HG02870 (cell line): ENCODE results near the gene TTC39B.

Experiments used
- ATAC-seq: cut with Tn5 transposase; IDR thresholded peaks from one replicate; pipeline ENCODE4 v1.9.1; 2021; ENCODE audit warnings: mild to moderate bottlenecking, moderate library complexity; ENCODE audit not compliant: unreplicated experiment

TTC39B gene

GRCh38 chr9:15305470-15305869 lies 1.5 kb downstream of the TTC39B start:
- no peak for ATAC-seq

GRCh38 chr9:15304632-15305031 lies 2.4 kb downstream of the TTC39B start:
- ATAC-seq, result peak; percentile 19

- ATAC-seq, result no peak
These were observed 6.8 kb downstream of the TTC39B start for GRCh38 chr9:15300218-15300617.

DNA sequence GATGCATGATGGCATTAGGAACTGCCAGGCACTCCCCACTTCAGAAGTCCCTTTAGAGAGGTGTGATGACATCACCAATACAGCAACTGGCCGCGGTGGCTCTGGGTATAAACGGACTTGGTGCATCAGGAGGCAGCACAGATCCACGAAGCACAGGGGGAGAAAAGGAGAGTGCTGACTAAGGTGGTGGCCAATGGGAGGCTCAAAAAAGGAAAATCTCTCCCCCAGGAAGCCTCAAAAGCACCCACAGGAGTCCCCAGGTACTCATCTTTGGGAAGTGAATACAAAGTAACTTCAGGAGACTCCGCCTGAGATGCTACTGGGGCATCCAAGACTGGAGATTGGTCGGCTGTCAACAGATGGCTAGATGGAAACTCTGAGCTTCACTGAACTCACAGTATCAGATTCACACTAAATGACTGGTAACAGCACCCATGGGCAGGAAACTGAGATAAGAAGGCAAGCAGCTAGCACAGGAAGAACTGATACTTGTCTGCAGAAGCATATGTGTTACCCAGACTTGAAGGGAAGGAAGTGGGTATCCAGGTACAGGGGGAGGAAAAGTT lies 7.6 kb downstream of the TTC39B start:
- peak; percentile 73 for ATAC-seq

DNA sequence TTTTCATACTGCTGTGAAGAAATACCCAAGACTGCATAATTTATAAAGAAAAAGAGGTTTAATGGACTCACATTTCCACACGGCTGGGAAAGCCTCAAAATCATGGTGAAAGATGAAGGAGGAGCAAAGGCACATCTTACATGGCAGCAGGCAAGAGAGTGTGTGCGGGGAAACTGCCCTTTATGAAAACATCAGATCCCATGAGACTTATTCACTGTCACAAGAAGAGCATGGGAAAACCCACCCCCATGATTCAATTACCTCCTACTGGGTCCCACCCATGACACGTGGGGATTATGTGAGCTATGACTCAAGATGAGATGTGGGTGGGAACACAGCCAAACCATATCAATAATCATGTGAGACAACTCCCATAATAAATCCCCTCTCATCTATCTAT lies 8.7 kb downstream of the TTC39B start:
- ATAC-seq, result no peak

- ATAC-seq, result peak; percentile 29
These were observed 11.1 kb downstream of the TTC39B start for GRCh38 chr9:15295761-15296405.

GRCh38 chr9:15294604-15295003 lies 12.4 kb downstream of the TTC39B start:
- ATAC-seq, result no peak

DNA sequence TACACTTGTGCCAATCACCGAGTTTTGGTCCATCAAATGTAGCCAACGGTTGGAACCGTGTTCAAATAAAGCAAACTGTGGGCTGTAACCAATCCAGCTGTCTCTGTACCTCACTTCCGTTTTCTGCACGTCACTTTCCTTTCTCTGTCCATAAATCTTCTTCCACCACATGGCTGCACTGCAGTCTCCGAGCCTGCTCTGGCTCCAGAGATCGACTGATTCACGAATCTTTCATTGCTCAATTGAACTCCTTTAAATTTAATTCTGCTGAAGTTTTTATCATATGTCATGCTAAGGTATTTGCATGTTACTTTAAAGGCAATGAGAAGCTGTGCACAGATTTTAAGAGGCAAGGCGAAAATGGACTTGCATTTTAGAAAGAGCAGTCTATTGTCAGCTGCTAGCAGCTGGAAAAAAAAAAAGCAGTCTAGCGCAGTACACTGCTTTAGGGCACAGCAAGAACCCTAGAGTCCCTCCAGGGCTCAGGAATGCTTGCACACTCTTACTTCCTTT lies 13.2 kb downstream of the TTC39B start:
- no peak for ATAC-seq

DNA sequence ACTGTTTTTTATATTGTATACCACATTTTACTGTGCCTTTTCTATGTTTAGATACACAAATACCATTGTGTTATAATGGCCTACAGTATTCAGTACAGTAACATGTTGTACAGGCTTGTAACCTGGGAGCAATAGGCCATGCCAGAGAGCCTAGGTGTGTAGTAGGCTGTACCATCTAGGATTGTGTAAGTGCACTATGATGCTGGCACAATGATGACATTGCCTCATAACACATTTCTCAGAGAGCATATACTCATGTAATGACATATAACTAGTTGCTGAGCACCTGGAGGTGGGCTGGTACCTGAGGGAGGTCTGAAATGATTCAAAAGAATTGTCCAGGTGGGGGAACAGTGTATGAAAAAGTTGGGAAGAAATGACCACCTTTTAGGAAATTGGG lies 13.9 kb downstream of the TTC39B start:
- ATAC-seq, result no peak

DNA sequence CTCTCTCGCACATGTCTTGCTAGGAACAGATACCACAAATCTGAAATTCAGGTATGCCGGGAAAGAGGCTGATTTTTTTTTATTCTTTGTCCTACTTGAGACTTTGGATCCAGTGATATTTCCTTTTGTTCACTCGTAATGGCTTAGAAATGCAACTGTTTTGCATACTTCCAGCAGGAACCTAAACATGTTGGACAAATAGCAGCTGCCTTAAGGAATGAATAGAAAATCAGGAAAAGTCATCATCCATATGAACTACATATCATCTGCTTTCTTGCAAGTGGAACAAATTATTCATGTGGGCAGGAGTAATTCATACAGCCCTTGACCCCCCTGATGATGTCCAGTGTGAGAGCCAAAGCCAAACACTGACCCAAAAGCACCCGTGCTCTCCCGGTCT lies 17.4 kb downstream of the TTC39B start:
- no peak for ATAC-seq

DNA sequence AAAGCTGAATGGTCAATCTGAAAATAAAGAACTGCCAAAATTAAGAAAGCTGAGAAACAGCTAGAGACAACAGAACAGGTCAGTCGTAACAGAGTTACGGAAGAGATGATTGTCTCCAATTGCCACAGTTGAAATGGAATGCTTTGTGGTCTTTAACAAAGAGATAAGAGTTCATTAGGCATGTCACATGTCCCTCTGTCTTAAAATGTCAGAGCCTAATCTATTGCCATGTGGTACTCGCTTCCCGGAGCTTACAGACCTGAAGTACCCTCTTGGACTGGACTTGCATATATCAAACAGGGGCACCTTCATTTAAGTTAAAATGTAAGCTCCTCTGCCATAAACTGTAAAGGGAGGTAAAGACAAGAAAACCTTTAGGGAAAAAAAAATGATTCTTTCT lies 19.7 kb downstream of the TTC39B start:
- ATAC-seq, result no peak

GRCh38 chr9:15286161-15286821 lies 20.7 kb downstream of the TTC39B start:
- no peak for ATAC-seq

DNA sequence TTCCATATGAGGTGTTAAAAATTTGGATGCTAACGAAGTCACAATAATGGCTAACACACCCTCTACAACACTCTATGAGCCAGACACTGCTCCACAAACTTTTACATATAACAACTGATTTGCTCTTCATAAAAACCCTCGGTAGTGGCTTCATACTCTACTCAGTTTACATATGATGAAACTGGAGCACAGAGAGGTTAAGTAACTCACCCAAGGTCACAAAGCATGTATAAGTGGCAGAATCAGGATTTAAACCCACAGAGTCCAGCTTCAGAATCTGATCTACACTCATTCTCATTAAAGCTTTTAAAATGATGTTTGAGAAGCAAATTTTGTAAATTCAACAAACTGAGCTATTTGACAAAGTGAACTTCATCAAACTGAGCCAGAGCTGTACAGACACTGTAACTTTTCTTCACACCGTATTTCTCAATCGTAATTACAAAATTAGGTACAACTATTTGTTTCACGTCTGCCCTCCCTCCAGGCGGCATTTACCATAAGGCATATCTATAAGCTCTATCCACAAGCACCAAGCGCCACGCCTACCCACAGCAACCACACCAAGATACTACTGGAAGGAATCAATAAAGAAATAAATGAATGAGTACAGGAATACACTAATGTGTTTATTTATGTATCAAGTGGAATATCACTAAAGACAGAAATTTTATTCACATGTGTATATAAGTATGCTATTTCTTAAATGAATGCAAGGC lies 24.3 kb downstream of the TTC39B start:
- no peak for ATAC-seq

DNA sequence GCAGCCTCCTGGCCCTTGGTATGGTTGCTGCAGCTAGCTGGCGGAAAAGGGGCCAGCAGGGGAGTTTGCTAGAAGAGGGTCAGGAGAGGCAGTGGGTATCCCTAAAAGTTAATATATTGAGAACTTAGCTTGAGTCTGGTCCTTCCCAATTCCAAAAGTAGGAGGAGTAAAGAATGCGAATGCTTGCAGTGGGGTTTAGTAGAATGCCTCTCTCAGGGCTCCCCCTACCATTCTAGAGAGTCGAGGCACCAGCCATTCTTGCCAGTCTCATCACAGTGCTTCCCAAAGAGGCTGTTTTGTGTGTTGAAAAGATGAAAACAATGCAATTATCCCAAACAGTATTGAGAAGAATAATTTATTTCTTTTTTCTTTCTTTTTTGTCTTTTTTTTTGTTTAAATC lies 26.4 kb downstream of the TTC39B start:
- ATAC-seq, result no peak

- ATAC-seq, result no peak
These were observed 28.2 kb downstream of the TTC39B start for GRCh38 chr9:15278839-15279238.

DNA sequence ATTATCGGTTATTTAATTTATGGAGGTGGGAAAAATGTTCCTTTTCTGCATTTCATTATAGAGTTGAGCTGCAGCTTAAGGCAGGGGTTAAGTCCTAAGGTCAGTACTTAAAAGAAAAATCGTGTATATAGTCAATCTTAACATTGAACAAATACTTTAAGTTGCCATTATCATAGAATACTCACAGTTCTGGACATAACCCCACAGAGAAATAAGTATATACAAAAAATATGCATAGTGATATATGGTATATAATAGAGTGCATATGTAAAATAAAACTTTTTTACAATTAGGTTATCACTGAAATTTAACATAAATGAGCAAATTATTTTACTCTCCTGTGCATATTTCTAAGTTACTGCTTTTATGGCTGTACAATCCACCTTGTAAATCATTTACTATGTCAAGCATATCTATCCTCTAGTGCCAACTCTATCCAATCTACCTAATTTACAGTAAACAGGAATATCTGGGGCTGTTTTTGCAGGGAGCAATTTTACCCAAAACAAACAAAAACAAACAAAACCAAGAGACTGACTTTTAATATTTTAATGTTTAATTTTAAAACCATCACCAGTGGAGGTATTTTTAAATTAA lies 28.8 kb downstream of the TTC39B start:
- ATAC-seq, result no peak

DNA sequence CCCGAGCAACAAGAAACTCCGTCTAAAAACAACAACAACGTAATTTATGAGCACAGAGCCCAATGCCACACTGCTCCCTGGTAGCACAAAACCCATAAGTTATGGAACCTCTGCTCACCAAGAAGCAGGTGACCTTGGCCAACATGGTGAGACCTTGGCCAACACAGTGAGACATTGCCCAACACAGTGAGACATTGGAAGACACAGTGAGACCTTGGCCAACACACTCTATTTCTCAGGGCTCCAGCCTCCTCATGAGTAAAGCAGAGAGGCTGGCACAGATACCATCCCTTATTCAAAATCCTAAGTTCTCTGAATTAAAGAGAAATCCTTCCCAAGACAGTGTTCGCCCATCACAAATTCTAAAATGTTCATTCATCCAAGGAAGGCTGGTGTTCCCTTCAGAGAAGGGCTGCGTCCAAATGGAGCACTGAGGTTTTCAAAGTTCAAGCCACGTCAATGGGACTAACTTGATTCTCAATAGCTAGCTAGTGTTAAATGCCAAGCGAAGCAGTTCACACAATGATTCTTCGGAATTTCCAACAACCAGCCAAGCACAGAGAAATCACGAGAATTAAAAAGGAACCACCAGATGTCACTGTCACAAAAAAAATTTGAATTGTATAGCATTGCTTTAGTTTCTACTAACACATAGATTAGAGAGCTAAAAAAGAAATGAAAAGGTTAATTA lies 29.5 kb downstream of the TTC39B start:
- ATAC-seq, result peak; percentile 54

GRCh38 chr9:15276328-15276938 lies 30.6 kb downstream of the TTC39B start:
- no peak for ATAC-seq

- ATAC-seq, result no peak
These were observed 32.6 kb downstream of the TTC39B start for GRCh38 chr9:15274425-15274824.

DNA sequence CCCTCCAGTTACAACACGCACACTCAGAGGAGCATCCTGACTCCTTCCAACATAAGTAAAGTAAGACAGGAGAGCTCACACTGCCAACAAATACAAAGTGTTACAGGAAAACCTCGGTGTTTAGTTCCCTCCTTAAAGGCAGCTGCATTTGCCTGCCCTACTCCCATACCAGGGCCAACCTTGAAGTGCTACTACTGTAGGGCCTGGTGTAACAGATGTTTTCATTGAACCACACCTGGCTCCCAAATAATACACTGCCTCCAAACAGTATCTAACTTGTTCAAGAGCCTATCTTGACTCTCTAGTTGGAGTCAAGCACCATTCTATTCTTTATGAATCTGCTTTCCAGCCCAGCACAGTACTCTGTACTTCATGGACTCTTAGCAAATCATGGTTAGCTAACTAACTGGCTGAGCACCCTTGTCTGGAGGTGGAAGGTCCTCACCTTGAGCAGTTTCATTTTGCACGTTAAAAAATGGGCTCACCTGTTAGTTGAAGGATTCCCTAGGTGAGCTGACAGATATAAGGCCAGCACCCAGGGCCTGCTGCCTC lies 34.6 kb downstream of the TTC39B start:
- no peak for ATAC-seq
